Right lobe of liver (tissue), 6 donors: Measurements from ENCODE around the gene PTPRN2. TPM values are rescaled to one million over a fixed set of nuclear protein-coding genes. Genes with fewer than 3 reads are reported as not detected.

ENCODE experiments used
- ATAC-seq, 4 donors: fragments of 200-7000 bp; cut with Tn5 transposase; one replicate each; pipeline ENCODE4 v1.9.1; 2020; ENCODE audit warnings: mild to moderate bottlenecking in 4 of 4, moderate library complexity in 4 of 4
- DNase-seq, 3 donors: peaks; one replicate each; pipeline ENCODE4 v3.0.0-alpha.2; 2020
- H3K27ac ChIP-seq, 3 donors: fragments of 200-600 bp; one replicate each; pipeline ENCODE4 v1.8.0; 2022
- H3K27me3 ChIP-seq, 2 donors: fragments of 200-600 bp; one replicate each; pipeline ENCODE4 v1.8.0; 2022
- H3K36me3 ChIP-seq, 4 donors: fragments of 200-600 bp; sonication (generic) in 1 of 4; one replicate each; pipeline versions ENCODE4 v1.5.1 to v1.8.0; 2017 to 2022; ENCODE audit warnings: control low read depth in 1 of 4
- H3K4me1 ChIP-seq, 4 donors: fragments of 200-600 bp; sonication (generic) in 1 of 4; one replicate each; pipeline versions ENCODE4 v1.5.1 to v1.8.0; 2017 to 2022; ENCODE audit warnings: control low read depth in 1 of 4
- H3K4me3 ChIP-seq, 3 donors: fragments of 200-600 bp; one replicate each; pipeline ENCODE4 v1.8.0; 2022
- H3K9me3 ChIP-seq, 4 donors: fragments of 200-600 bp; sonication (generic) in 1 of 4; one replicate each; pipeline versions ENCODE4 v1.5.1 to v1.8.0; 2017 to 2022; ENCODE audit warnings: control low read depth in 1 of 4
- CTCF ChIP-seq, 4 donors: fragments of 200-600 bp in 3 of 4; fragments of 450-650 bp in 1 of 4; IDR thresholded peaks; one replicate each; pipeline versions ENCODE4 v1.5.1 to v1.8.0; 2016 to 2022; ENCODE audit warnings: antibody characterized with exemption in 4 of 4, mild to moderate bottlenecking in 2 of 4
- POLR2A ChIP-seq: fragments of 450-650 bp; IDR thresholded peaks from one replicate; pipeline ENCODE4 v1.6.1; 2017; ENCODE audit warnings: antibody characterized with exemption, mild to moderate bottlenecking
- WGBS: methylation state at CpG from one replicate; pipeline ENCODE4 v1.1.6; 2018; ENCODE audit warnings: low coverage, low lambda C conversion rate; ENCODE audit not compliant: insufficient coverage; ENCODE audit errors: missing lambda C conversion rate; 5-methylcytosine and 5-hydroxymethylcytosine counted together
- intact Hi-C, 2 donors: fragments of 100-400 bp; cut with DNase I; formaldehyde crosslinking; loops; one replicate each; pipeline versions ENCODE4 v1.11.2 to v1.14.1; 2022
- total RNA-seq, 6 experiments: library from RNA; depleted of rRNA in 2 of 6; stranded (reverse); fragments of >200 nt in 2 of 6; fragmentation: NEBNext Ultra II Directional in 3 of 6; extraction: Animal tissue kit (Norgen Biotek cat#: 25700) in 3 of 6; gene quantifications; one replicate each; pipeline versions ENCODE4 v1.1.0 to v1.2.4, GENCODE V29; 2016 to 2023
- donor health status: DM: no; HTN: yes; CAD: no.
- donor health status: DM: no; HTN: no; CAD: no.
- donor health status: DM: no; HTN: no; CAD: no.
- donor health status: DM: no; HTN: yes; CAD: no.
- donor health status: DM: no; HTN: yes; CAD: no.

PTPRN2 gene
- total RNA-seq, 6 experiments from 2014 or later: 0.15 to 0.87 (median 0.67) TPM

GRCh38 chr7:158596745-158597144 lies 9.1 kb upstream of the PTPRN2 start:
- DNase-seq (no peak), ATAC-seq (no peak)
- H3K27me3 ChIP-seq: no peaks in the 10 kb centered on the region
- no peaks in the 10 kb centered on the region for H3K36me3 ChIP-seq
- intact Hi-C loops: no loop called here
- H3K4me1 ChIP-seq: no peaks in the 10 kb centered on the region
- H3K9me3 ChIP-seq: no peaks in the 10 kb centered on the region
- H3K27ac ChIP-seq: no peak overlapping the region
- H3K4me3 ChIP-seq: no peak overlapping the region
- no CpG with 5 or more reads among the region's 4 CpGs for WGBS
- TF ChIP-seq POLR2A: no peak
- no peak for TF ChIP-seq CTCF (IDR thresholded peaks at IDR 0.05)

- Histone ChIP-seq H3K27me3 (no peaks in the 10 kb centered on the region), H3K4me1 (no peaks in the 10 kb centered on the region), H3K4me3 (no peak overlapping the region), H3K9me3 (no peaks in the 10 kb centered on the region), H3K36me3 (no peaks in the 10 kb centered on the region), H3K27ac (no peak overlapping the region)
- ATAC-seq (no peak), DNase-seq (no peak)
- 100% methylated on average over 2 of the region's 4 CpGs for WGBS
- intact Hi-C loops: no loop called here
- TF ChIP-seq POLR2A (no peak), CTCF (IDR thresholded peaks at IDR 0.05) (no peak)
These were observed 8.7 kb upstream of the PTPRN2 start for GRCh38 chr7:158596309-158596708.

GRCh38 chr7:158595068-158595467 lies 7.4 kb upstream of the PTPRN2 start:
- Histone ChIP-seq H3K4me3 (no peak overlapping the region), H3K27me3 (no peaks in the 10 kb centered on the region), H3K4me1 (no peaks in the 10 kb centered on the region), H3K36me3 (no peaks in the 10 kb centered on the region), H3K9me3 (no peaks in the 10 kb centered on the region), H3K27ac (no peak overlapping the region)
- 38% methylated on average over 3 of the region's 3 CpGs for WGBS
- no peak for DNase-seq
- no peak for TF ChIP-seq POLR2A
- no peak for TF ChIP-seq CTCF (IDR thresholded peaks at IDR 0.05)
- intact Hi-C loops: no loop called here
- peak in 3 of 4 donors; percentile 59 to 97 (median 68) for ATAC-seq

GRCh38 chr7:158592541-158592940 lies 4.9 kb upstream of the PTPRN2 start:
- DNase-seq (no peak), ATAC-seq (no peak)
- no peak for TF ChIP-seq CTCF (IDR thresholded peaks at IDR 0.05)
- TF ChIP-seq POLR2A: no peak
- Histone ChIP-seq H3K4me3 (no peak overlapping the region), H3K27me3 (no peaks in the 10 kb centered on the region), H3K4me1 (no peaks in the 10 kb centered on the region), H3K36me3 (no peaks in the 10 kb centered on the region), H3K9me3 (no peaks in the 10 kb centered on the region), H3K27ac (no peak overlapping the region)
- intact Hi-C loops: no loop called here
- no CpG with 5 or more reads among the region's 1 CpG for WGBS

- Histone ChIP-seq H3K4me3 (no peak overlapping the region), H3K4me1 (peaks cover 0 to under 1% (median 0%) of the 10 kb centered on the region in 4 donors), H3K27me3 (peaks cover 0 to under 1% of the 10 kb centered on the region in 2 donors), H3K27ac (no peak overlapping the region), H3K9me3 (no peaks in the 10 kb centered on the region), H3K36me3 (no peaks in the 10 kb centered on the region)
- WGBS: 78% methylated on average over 11 of the region's 15 CpGs
- intact Hi-C loops: no loop called here
- ATAC-seq: no peak
- TF ChIP-seq POLR2A (no peak), CTCF (IDR thresholded peaks at IDR 0.05) (no peak)
- DNase-seq: no peak
These were observed 4.3 kb upstream of the PTPRN2 start for GRCh38 chr7:158591944-158592343.
